GM12878 (cell line): ENCODE measurements around the gene SDK2. TPM values are rescaled to one million over a fixed set of nuclear protein-coding genes. Genes with fewer than 3 reads are reported as not detected.

Source experiments
- ATAC-seq: fragments of 200-7000 bp; cut with Tn5 transposase; 3 replicates; pipeline ENCODE4 v1.9.1; 2020; ENCODE audit warnings: mild to moderate bottlenecking, moderate library complexity
- BruUV-seq: library from RNA; stranded (reverse); fragments of 400-500 nt; replicated peaks from 2 replicates; lab custom pipeline; 2021; lab: Mats Ljungman, UMichigan
- CTCF ChIA-PET: fragments of 300-600 bp; sonication (Branson Sonifier 250); formaldehyde crosslinking; extraction: SDS; loops from one replicate; lab custom pipeline; 2021; ENCODE audit warnings: inconsistent platforms; lab: Yijun Ruan, JAX
- POLR2A ChIA-PET: fragments of 350-600 bp; formaldehyde crosslinking; extraction: SDS; loops from one replicate; lab custom pipeline; 2021; ENCODE audit warnings: inconsistent platforms; lab: Charles Lee
- RAD21 ChIA-PET: fragments of 300-600 bp; sonication (Branson Sonifier 250); formaldehyde crosslinking; loops from one replicate; lab custom pipeline; 2023; ENCODE audit warnings: antibody characterized with exemption; ENCODE audit not compliant: unreplicated experiment; lab: Charles Lee
- SMC1A ChIA-PET: fragments of 300-600 bp; sonication (Branson Sonifier 250); formaldehyde crosslinking; loops from one replicate; lab custom pipeline; 2023; ENCODE audit not compliant: unreplicated experiment, uncharacterized antibody; lab: Charles Lee
- DNase-seq: peaks from one replicate; pipeline ENCODE4 v3.0.0-alpha.2; 2011; ENCODE audit warnings: low read depth, low spot score
- FAIRE-seq: peaks from 3 replicates; lab custom pipeline; 2011; peaks lifted over from hg19 to GRCh38; lab: Jason Lieb, UNC
- H2AFZ ChIP-seq: 2 replicates; pipeline ENCODE4 v1.6.0; 2011; ENCODE audit warnings: low read depth, low read length, control low read depth; ENCODE audit not compliant: control insufficient read depth
- H3K27ac ChIP-seq: 2 replicates; pipeline ENCODE4 v1.5.1; 2011; ENCODE audit warnings: control low read depth; ENCODE audit not compliant: control insufficient read depth, insufficient read depth
- H3K27me3 ChIP-seq, 2 experiments: replicated peaks in 1 of 2; 2 replicates each; pipeline versions ENCODE4 v1.6.0 to v1.6.1; 2011; ENCODE audit warnings: low read length in 1 of 2; ENCODE audit not compliant: control insufficient read depth in 2 of 2, insufficient read depth in 2 of 2
- H3K36me3 ChIP-seq, 2 experiments: 2 replicates each; pipeline ENCODE4 v1.5.1; 2011; ENCODE audit warnings: low read length in 1 of 2; ENCODE audit not compliant: control insufficient read depth in 2 of 2, insufficient read depth in 2 of 2
- H3K4me1 ChIP-seq: 2 replicates; pipeline ENCODE4 v1.6.1; 2011; ENCODE audit warnings: mild to moderate bottlenecking, low read length, moderate library complexity, mixed read lengths; ENCODE audit not compliant: control insufficient read depth, insufficient read depth
- H3K4me2 ChIP-seq: 2 replicates; pipeline ENCODE4 v1.6.0; 2011; ENCODE audit warnings: control low read depth; ENCODE audit not compliant: control insufficient read depth, insufficient read depth
- H3K4me3 ChIP-seq: fragments of 200-600 bp; sonication (generic); 2 replicates; pipeline ENCODE4 v1.5.1; 2016
- H3K79me2 ChIP-seq: 2 replicates; pipeline ENCODE4 v1.6.0; 2011; ENCODE audit warnings: low read length; ENCODE audit not compliant: control insufficient read depth, insufficient read depth
- H3K9ac ChIP-seq: 2 replicates; pipeline ENCODE4 v1.8.0; 2011; ENCODE audit warnings: low read length, control low read depth, mixed read lengths; ENCODE audit not compliant: control insufficient read depth, insufficient read depth
- H3K9me3 ChIP-seq: replicated peaks from 3 replicates; pipeline ENCODE4 v1.5.1; 2011; ENCODE audit warnings: mild to moderate bottlenecking, low read length; ENCODE audit not compliant: control insufficient read depth, insufficient read depth
- H4K20me1 ChIP-seq: 2 replicates; pipeline ENCODE4 v1.6.0; 2011; ENCODE audit not compliant: control insufficient read depth, insufficient read depth
- CBFB ChIP-seq: IDR thresholded peaks from 2 replicates; pipeline ENCODE4 v1.6.1; 2016; ENCODE audit warnings: antibody characterized with exemption, low read depth
- KLF5 ChIP-seq: fragments of 450-650 bp; IDR thresholded peaks from 2 replicates; pipeline ENCODE4 v1.6.1; 2014; ENCODE audit warnings: mild to moderate bottlenecking; ENCODE audit not compliant: partially characterized antibody
- MTA2 ChIP-seq: fragments of 450-650 bp; IDR thresholded peaks from 2 replicates; pipeline ENCODE4 v1.6.1; 2016; ENCODE audit warnings: low read depth, mild to moderate bottlenecking, moderate library complexity
- NFXL1 ChIP-seq: fragments of 450-650 bp; IDR thresholded peaks from 2 replicates; pipeline ENCODE4 v1.6.1; 2017; ENCODE audit warnings: antibody characterized with exemption, mild to moderate bottlenecking, borderline replicate concordance
- RFX5 ChIP-seq: IDR thresholded peaks from 2 replicates; pipeline ENCODE4 v1.6.1; 2011; ENCODE audit warnings: low read depth, low read length, improper control_type of control experiment
- SPI1 ChIP-seq: IDR thresholded peaks from 2 replicates; pipeline ENCODE4 v1.6.1; 2011; ENCODE audit warnings: low read depth, mild to moderate bottlenecking, low read length, moderate library complexity, borderline replicate concordance; ENCODE audit not compliant: insufficient read depth
- SREBF1 ChIP-seq: IDR thresholded peaks from 2 replicates; pipeline ENCODE4 v1.6.1; 2012; ENCODE audit warnings: mild to moderate bottlenecking, low read length
- TAF1 ChIP-seq: IDR thresholded peaks from 2 replicates; pipeline ENCODE4 v1.6.1; 2011; ENCODE audit warnings: mild to moderate bottlenecking, low read depth, low read length, borderline replicate concordance
- WGBS: methylation state at CpG from one replicate; pipeline ENCODE4 v1.1.6; 2016; ENCODE audit warnings: low lambda C conversion rate; ENCODE audit not compliant: insufficient replicate concordance, insufficient coverage; ENCODE audit errors: missing lambda C conversion rate; 5-methylcytosine and 5-hydroxymethylcytosine counted together
- in situ Hi-C: fragments of 300-500 bp; cut with MboI; formaldehyde crosslinking; loops from 9 replicates; pipeline ENCODE4 v1.14.3; 2018; ENCODE audit warnings: mixed read lengths
- intact Hi-C: fragments of 100-400 bp; cut with micrococcal nuclease; formaldehyde crosslinking; loops from one replicate; pipeline ENCODE4 v1.14.2; 2022; ENCODE audit not compliant: unreplicated experiment
- polyA plus RNA-seq, 11 experiments: library from polyadenylated mRNA; depleted of rRNA in 4 of 11; unstranded in 6 of 11; stranded (reverse) in 5 of 11; fragments of >200 nt; fragmentation: Nextera tagmentation in 4 of 11; fragmentation: Illumina TruSeq in 1 of 11; extraction: Ambion mirVana in 4 of 11; extraction: Trizol in 1 of 11; gene quantifications; 1 replicate in 1 of 11; 2 replicates in 10 of 11; pipeline versions ENCODE4 v1.2.1 to v1.2.3, GENCODE V29; 2011 to 2016; ENCODE audit warnings: inconsistent platforms in 2 of 11, missing spikeins in 2 of 11, low read depth in 1 of 11
- total RNA-seq, 4 experiments: library from RNA; depleted of rRNA in 3 of 4; stranded (reverse); fragments of >200 nt in 3 of 4; fragmentation: Illumina TruSeq in 1 of 4; extraction: Trizol in 1 of 4; gene quantifications; 2 replicates each; pipeline versions ENCODE4 v1.2.1 to v1.2.3, GENCODE V29; 2013 to 2021

The SDK2 gene
- total and polyA plus RNA-seq, 10 of the 15 experiments (the other 5 are each of a cell fraction or from before 2014, with no cell fraction given): 0.03 to 0.08 (median 0.03) TPM; not detected in 7

- H3K27me3 ChIP-seq: peaks cover 7 to 16% of the 10 kb centered on the region in 2 experiments
- POLR2A ChIA-PET: no interaction called here
- H3K4me3 ChIP-seq: no peak overlapping the region
- H3K4me1 ChIP-seq: no peaks in the 10 kb centered on the region
- WGBS: 0% methylated on average over 11 of the region's 11 CpGs
- H3K79me2 ChIP-seq: no peaks in the 10 kb centered on the region
- no peak for TF ChIP-seq RFX5
- TF ChIP-seq KLF5: no peak
- no peak for TF ChIP-seq TAF1
- TF ChIP-seq MTA2: no peak
- no peak for TF ChIP-seq NFXL1
- no peak for TF ChIP-seq SREBF1
- no peak for TF ChIP-seq CBFB
- H3K4me2 ChIP-seq: no peak overlapping the region
- FAIRE-seq (no peak), DNase-seq (no peak), ATAC-seq (no peak)
- in situ Hi-C loops (no loop called here), intact Hi-C loops (no loop called here)
- RAD21 ChIA-PET: no interaction called here
- no peak overlapping the region for H3K27ac ChIP-seq
- BruUV-seq: no TSS peak
- SMC1A ChIA-PET: interaction anchor here (0.6 kb wide), 1 partner anchor 67 kb away, joined by 3 read pairs; no protein-coding TSS in a partner anchor
- no peak overlapping the region for H3K9ac ChIP-seq
- H4K20me1 ChIP-seq: no peaks in the 10 kb centered on the region
- H3K9me3 ChIP-seq: no peaks in the 10 kb centered on the region
- no peaks in the 10 kb centered on the region for H3K36me3 ChIP-seq
- CTCF ChIA-PET: no interaction called here
- H2AFZ ChIP-seq: no peak overlapping the region
Observed at GRCh38 chr17:73642659-73643000, 1.6 kb downstream of the SDK2 start.

GRCh38 chr17:73641826-73642600, 2.2 kb downstream of the SDK2 start:
- peaks cover 5 to 16% of the 10 kb centered on the region in 2 experiments for H3K27me3 ChIP-seq
- POLR2A ChIA-PET: no interaction called here
- no peaks in the 10 kb centered on the region for H4K20me1 ChIP-seq
- CTCF ChIA-PET: no interaction called here
- intact Hi-C loops (no loop called here), in situ Hi-C loops (no loop called here)
- RAD21 ChIA-PET: no interaction called here
- WGBS: 10% methylated on average over 12 of the region's 12 CpGs
- BruUV-seq: no TSS peak
- H3K4me2 ChIP-seq: no peak overlapping the region
- no peak for DNase-seq
- H3K4me1 ChIP-seq: no peaks in the 10 kb centered on the region
- no peak for TF ChIP-seq MTA2
- TF ChIP-seq SPI1: peak; percentile 44; the same call in 1 of the 2 replicates
- H2AFZ ChIP-seq: no peak overlapping the region
- no peaks in the 10 kb centered on the region for H3K9me3 ChIP-seq
- FAIRE-seq: no peak
- H3K79me2 ChIP-seq: no peaks in the 10 kb centered on the region
- H3K36me3 ChIP-seq: no peaks in the 10 kb centered on the region
- ATAC-seq: no peak
- H3K27ac ChIP-seq: no peak overlapping the region
- no peak overlapping the region for H3K9ac ChIP-seq
- no peak overlapping the region for H3K4me3 ChIP-seq
- SMC1A ChIA-PET: interaction anchor here (0.6 kb wide), 1 partner anchor 68 kb away, joined by 3 read pairs; no protein-coding TSS in a partner anchor
